Chondrocyte (in vitro differentiated cells): Measurements from ENCODE around the gene PDK4. TPM values are rescaled to one million over a fixed set of nuclear protein-coding genes. Genes with fewer than 3 reads are reported as not detected.
"Not testable (repeated sequence)": the region's sequence is repeated elsewhere in the genome, so short reads cannot be mapped to it uniquely, and the experiment has no call there.

ENCODE experiments used
- DNase-seq: peaks from one replicate; pipeline ENCODE4 v3.0.0; 2021; ENCODE audit warnings: mixed read lengths, low spot score
- H3K27ac Mint-ChIP-seq: one replicate; pipeline ENCODE4 v1.8.0; 2021; ENCODE audit warnings: mild to moderate bottlenecking, moderate library complexity, mixed read lengths; ENCODE audit not compliant: unreplicated experiment
- H3K27me3 Mint-ChIP-seq: 2 replicates; pipeline ENCODE4 v1.8.0; 2021; ENCODE audit warnings: low read depth, mixed read lengths
- H3K36me3 Mint-ChIP-seq: 2 replicates; pipeline ENCODE4 v1.8.0; 2021; ENCODE audit warnings: low read depth, mixed read lengths
- H3K4me1 Mint-ChIP-seq: 2 replicates; pipeline ENCODE4 v1.8.0; 2021; ENCODE audit warnings: low read depth, mild to moderate bottlenecking, mixed read lengths
- H3K4me3 Mint-ChIP-seq: one replicate; pipeline ENCODE4 v1.8.0; 2021; ENCODE audit warnings: mild to moderate bottlenecking, moderate library complexity, mixed read lengths; ENCODE audit not compliant: unreplicated experiment
- H3K9me3 Mint-ChIP-seq: 2 replicates; pipeline ENCODE4 v1.8.0; 2021; ENCODE audit warnings: low read depth, mixed read lengths
- total RNA-seq: library from RNA; stranded (reverse); gene quantifications from 3 replicates; pipeline ENCODE4 v1.2.1, GENCODE V29; 2021
- TF ChIP-seq, protein P1 (sequence below): fragments of 200-600 bp; sonication (generic); IDR thresholded peaks from 2 replicates; pipeline ENCODE4 v1.5.0; 2021; ENCODE audit warnings: antibody characterized with exemption, mild to moderate bottlenecking, moderate library complexity

The PDK4 gene
- total RNA-seq, 1 donor from 2014 or later, result 7.3 TPM

GRCh38 chr7:95569720-95570119, 26.6 kb downstream of the PDK4 start:
- no peak overlapping the region for H3K4me3 Mint-ChIP-seq
- peaks cover 3% of the 10 kb centered on the region for H3K36me3 Mint-ChIP-seq
- H3K27ac Mint-ChIP-seq, result no peak overlapping the region
- TF ChIP-seq, protein P1, sequence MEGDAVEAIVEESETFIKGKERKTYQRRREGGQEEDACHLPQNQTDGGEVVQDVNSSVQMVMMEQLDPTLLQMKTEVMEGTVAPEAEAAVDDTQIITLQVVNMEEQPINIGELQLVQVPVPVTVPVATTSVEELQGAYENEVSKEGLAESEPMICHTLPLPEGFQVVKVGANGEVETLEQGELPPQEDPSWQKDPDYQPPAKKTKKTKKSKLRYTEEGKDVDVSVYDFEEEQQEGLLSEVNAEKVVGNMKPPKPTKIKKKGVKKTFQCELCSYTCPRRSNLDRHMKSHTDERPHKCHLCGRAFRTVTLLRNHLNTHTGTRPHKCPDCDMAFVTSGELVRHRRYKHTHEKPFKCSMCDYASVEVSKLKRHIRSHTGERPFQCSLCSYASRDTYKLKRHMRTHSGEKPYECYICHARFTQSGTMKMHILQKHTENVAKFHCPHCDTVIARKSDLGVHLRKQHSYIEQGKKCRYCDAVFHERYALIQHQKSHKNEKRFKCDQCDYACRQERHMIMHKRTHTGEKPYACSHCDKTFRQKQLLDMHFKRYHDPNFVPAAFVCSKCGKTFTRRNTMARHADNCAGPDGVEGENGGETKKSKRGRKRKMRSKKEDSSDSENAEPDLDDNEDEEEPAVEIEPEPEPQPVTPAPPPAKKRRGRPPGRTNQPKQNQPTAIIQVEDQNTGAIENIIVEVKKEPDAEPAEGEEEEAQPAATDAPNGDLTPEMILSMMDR, result no peak
- DNase-seq, result no peak
- H3K4me1 Mint-ChIP-seq, result peaks cover 3% of the 10 kb centered on the region
- no peaks in the 10 kb centered on the region for H3K27me3 Mint-ChIP-seq
- peaks cover 9% of the 10 kb centered on the region for H3K9me3 Mint-ChIP-seq

DNA sequence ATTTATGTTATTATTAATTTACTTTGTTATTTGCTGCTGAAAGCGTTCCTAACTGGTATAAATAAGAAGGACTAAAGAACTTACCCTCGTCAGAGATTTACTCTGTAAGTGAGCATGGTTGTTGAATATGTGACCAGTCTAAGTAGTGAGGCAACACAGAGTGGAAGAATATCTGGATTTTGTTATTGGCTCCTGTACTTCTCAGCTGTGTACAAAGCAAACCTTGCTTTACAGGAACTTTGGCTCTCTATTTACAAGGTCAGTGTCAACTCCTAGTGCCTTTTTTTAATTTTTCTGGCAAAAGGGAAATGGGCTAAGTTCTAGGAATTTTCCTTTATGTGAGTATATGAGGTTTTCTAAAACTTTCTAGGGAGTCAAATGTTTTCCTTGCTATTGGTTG, 35.6 kb downstream of the PDK4 start:
- Mint-ChIP-seq H3K9me3 (peaks cover 5% of the 10 kb centered on the region), H3K36me3 (no peaks in the 10 kb centered on the region), H3K4me1 (peaks cover 3% of the 10 kb centered on the region), H3K27ac (no peak overlapping the region), H3K27me3 (peaks cover 4% of the 10 kb centered on the region), H3K4me3 (no peak overlapping the region)
- DNase-seq, result no peak
- TF ChIP-seq, protein P1, result no peak

- Mint-ChIP-seq H3K9me3 (peaks cover 5% of the 10 kb centered on the region), H3K4me3 (no peak overlapping the region), H3K27ac (no peak overlapping the region), H3K27me3 (peaks cover 4% of the 10 kb centered on the region), H3K4me1 (no peaks in the 10 kb centered on the region), H3K36me3 (no peaks in the 10 kb centered on the region)
- no peak for DNase-seq
- TF ChIP-seq, protein P1, result no peak
Observed at GRCh38 chr7:95558864-95559263, 37.5 kb downstream of the PDK4 start.

DNA sequence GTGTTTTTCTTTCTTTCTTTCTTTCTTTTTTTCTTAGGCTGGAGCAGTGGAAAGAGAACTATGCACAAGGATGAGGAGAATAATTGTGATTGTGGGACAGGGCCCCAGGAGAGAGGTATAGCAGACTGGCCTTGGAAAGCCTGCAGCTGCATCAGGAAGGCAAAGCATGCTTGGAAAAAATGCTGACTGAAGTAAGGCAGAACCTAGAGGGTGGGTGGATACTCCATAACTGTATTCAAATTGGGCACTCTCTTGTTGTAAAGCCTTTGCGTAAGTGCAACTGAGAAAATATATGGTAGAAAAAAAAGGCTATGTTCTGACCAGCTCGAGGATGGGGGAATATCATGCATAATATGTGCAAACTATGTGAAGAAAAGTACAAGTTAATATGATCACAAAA, 39.5 kb downstream of the PDK4 start:
- Mint-ChIP-seq H3K27me3 (peaks cover 4% of the 10 kb centered on the region), H3K9me3 (no peaks in the 10 kb centered on the region), H3K36me3 (no peaks in the 10 kb centered on the region), H3K27ac (no peak overlapping the region), H3K4me1 (no peaks in the 10 kb centered on the region), H3K4me3 (no peak overlapping the region)
- DNase-seq, result no peak
- TF ChIP-seq, protein P1, result no peak

GRCh38 chr7:95553939-95554338, 42.4 kb downstream of the PDK4 start:
- Mint-ChIP-seq H3K36me3 (no peaks in the 10 kb centered on the region), H3K4me3 (no peak overlapping the region), H3K9me3 (no peaks in the 10 kb centered on the region), H3K4me1 (peaks cover 20% of the 10 kb centered on the region), H3K27me3 (peaks cover 4% of the 10 kb centered on the region), H3K27ac (no peak overlapping the region)
- TF ChIP-seq, protein P1, result no peak
- DNase-seq, result no peak

- not testable (repeated sequence) for H3K27ac Mint-ChIP-seq, H3K9me3 Mint-ChIP-seq, H3K36me3 Mint-ChIP-seq, H3K4me3 Mint-ChIP-seq, H3K27me3 Mint-ChIP-seq, DNase-seq
- peaks cover 33% of the 10 kb centered on the region for H3K4me1 Mint-ChIP-seq
Observed at GRCh38 chr7:95552010-95552926, 44.0 kb downstream of the PDK4 start.
